Spleen (tissue), 11 donors: ENCODE data around the gene SMG6. TPM values are rescaled to one million over a fixed set of nuclear protein-coding genes. Genes with fewer than 3 reads are reported as not detected.

Source experiments
- DNase-seq: peaks from one replicate; pipeline ENCODE4 v3.0.0-alpha.2; 2020
- H3K27ac ChIP-seq, 8 donors: fragments of 200-600 bp; sonication (generic) in 7 of 8; 1 replicate in 4 of 8; 2 replicates in 4 of 8; pipeline versions ENCODE4 v1.5.0 to v1.8.0; 2016 to 2021; ENCODE audit warnings: inconsistent platforms in 4 of 8, mild to moderate bottlenecking in 4 of 8, moderate library complexity in 1 of 8
- H3K27me3 ChIP-seq, 7 donors: fragments of 200-600 bp; sonication (generic) in 6 of 7; replicated peaks in 1 of 7; 1 replicate in 4 of 7; 2 replicates in 3 of 7; pipeline versions ENCODE4 v1.5.0 to v1.8.0; 2016 to 2021; ENCODE audit warnings: inconsistent platforms in 3 of 7, mild to moderate bottlenecking in 1 of 7
- H3K36me3 ChIP-seq, 6 donors: fragments of 200-600 bp; sonication (generic) in 5 of 6; 1 replicate in 4 of 6; 2 replicates in 2 of 6; pipeline versions ENCODE4 v1.5.0 to v1.8.0; 2016 to 2021; ENCODE audit warnings: inconsistent platforms in 2 of 6
- H3K4me1 ChIP-seq, 6 donors: fragments of 200-600 bp; sonication (generic) in 5 of 6; 1 replicate in 3 of 6; 2 replicates in 3 of 6; pipeline versions ENCODE4 v1.5.0 to v1.8.0; 2016 to 2021; ENCODE audit warnings: inconsistent platforms in 3 of 6
- H3K4me3 ChIP-seq, 8 donors: fragments of 200-600 bp; sonication (generic) in 7 of 8; 1 replicate in 4 of 8; 2 replicates in 4 of 8; pipeline versions ENCODE4 v1.5.0 to v1.8.0; 2016 to 2021; ENCODE audit warnings: inconsistent platforms in 4 of 8, mild to moderate bottlenecking in 4 of 8, moderate library complexity in 2 of 8
- H3K9me3 ChIP-seq, 8 donors: fragments of 200-600 bp; sonication (generic) in 7 of 8; 1 replicate in 4 of 8; 2 replicates in 4 of 8; pipeline versions ENCODE4 v1.5.0 to v1.8.0; 2016 to 2021; ENCODE audit warnings: inconsistent platforms in 4 of 8
- CTCF ChIP-seq, 11 experiments: fragments of 200-600 bp in 7 of 11; fragments of 450-650 bp in 4 of 11; sonication (generic) in 4 of 11; IDR thresholded peaks in 8 of 11; conservative IDR thresholded peaks in 3 of 11; 1 replicate in 7 of 11; 2 replicates in 4 of 11; pipeline versions ENCODE4 v1.4.0 to v1.8.0; 2016 to 2021; ENCODE audit warnings: antibody characterized with exemption in 11 of 11, inconsistent platforms in 4 of 11, mild to moderate bottlenecking in 1 of 11
- POLR2A ChIP-seq, 3 donors: fragments of 450-650 bp; IDR thresholded peaks; one replicate each; pipeline ENCODE4 v1.5.1; 2017; ENCODE audit warnings: antibody characterized with exemption in 3 of 3, mild to moderate bottlenecking in 1 of 3
- POLR2AphosphoS5 ChIP-seq, 3 donors: sonication (generic); formaldehyde crosslinking; IDR thresholded peaks; one replicate each; pipeline ENCODE4 v1.5.1; 2017; ENCODE audit warnings: antibody characterized with exemption in 3 of 3
- WGBS, 5 donors: extraction: QIAGEN DNeasy Blood & Tissue Kit in 3 of 5; methylation state at CpG; one replicate each; pipeline versions ENCODE4 v1.1.5 to v1.1.7; 2013 to 2018; 5-methylcytosine and 5-hydroxymethylcytosine counted together
- intact Hi-C: fragments of 100-400 bp; cut with DNase I; formaldehyde crosslinking; loops from one replicate; pipeline ENCODE4 v1.15.0; 2023; ENCODE audit warnings: low total_unique reads
- polyA plus RNA-seq, 3 donors: library from polyadenylated mRNA; stranded (reverse); fragments of 200-250 nt; gene quantifications; one replicate each; pipeline ENCODE4 v1.2.1, GENCODE V29; 2013
- total RNA-seq, 7 donors: library from RNA; depleted of rRNA in 3 of 7; stranded (reverse); fragments of >200 nt in 3 of 7; fragmentation: NEBNext Ultra II Directional in 4 of 7; extraction: Animal tissue kit (Norgen Biotek cat#: 25700) in 4 of 7; gene quantifications; one replicate each; pipeline versions ENCODE4 v1.1.0 to v1.2.1, GENCODE V29; 2016 to 2021
- donor health status: healthy with polysubstance abuse.
- donor health status: DM: no; HTN: no; CAD: no; lungs with moderate emphysema.
- donor health status: DM: no; HTN: no; CAD: no.
- donor health status: Bipolar disorder and iron deficiency.
- donor health status: healthy.
- donor health status: DM: no; HTN: no; CAD: no.
- donor health status: DM: yes; HTN: yes; CAD: no.

SMG6 gene
- total and polyA plus RNA-seq, 10 donors: 9.7 to 44.2 (median 28.0) TPM

DNA sequence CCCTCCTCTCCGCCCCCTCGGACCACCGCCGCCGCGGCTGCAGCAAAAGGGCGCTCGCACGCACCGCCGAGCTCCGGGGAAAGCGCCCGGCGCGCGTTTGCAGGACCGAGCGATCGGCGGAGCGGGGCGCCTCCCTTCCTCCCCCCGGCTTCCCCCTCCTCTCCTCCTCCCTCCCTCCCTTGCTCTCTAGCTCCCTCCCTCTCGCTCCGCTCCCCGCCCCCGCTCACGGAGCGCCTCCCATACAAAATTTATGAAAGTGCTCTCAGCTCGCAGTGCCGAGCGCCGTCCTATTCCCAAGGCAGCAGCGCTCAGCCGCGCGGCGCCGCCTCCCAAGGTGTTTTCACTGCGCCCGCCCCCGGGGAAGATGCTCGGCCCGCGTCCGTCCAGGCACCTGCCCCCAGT is 278.4 kb downstream of the SMG6 start, which contains the start of gene RTN4RL1:
Gene RTN4RL1 (minus strand): TSS at position 115 of the 402 bp plus-strand sequence. CDS start 469 bp downstream, outside the sequence.
- WGBS, 5 donors: 0 to 2% (median 0%) methylated on average over 22 to 47 of the region's 47 CpGs
- Histone ChIP-seq H3K27ac (peak within 1 kb of the TSS in 1 of 8 donors; percentile 28), H3K27me3 (peaks cover 2 to 80% (median 33%) of the 10 kb centered on the region in 7 donors), H3K4me1 (peaks cover 25 to 69% (median 57%) of the 10 kb centered on the region in 6 donors), H3K4me3 (peak within 1 kb of the TSS; percentile 33 to 84 (median 65)), H3K36me3 (no peaks in the 10 kb centered on the region), H3K9me3 (no peaks in the 10 kb centered on the region)
- DNase-seq: peak; percentile 87
- intact Hi-C loops: loop anchor here (5.0 kb wide), 1 partner anchor 118 kb away; no protein-coding TSS in a partner anchor
- TF ChIP-seq POLR2AphosphoS5 (IDR thresholded peaks at IDR 0.05): peak in 1 of 3 donors; percentile 58
- TF ChIP-seq POLR2A (IDR thresholded peaks at IDR 0.05): no peak

DNA sequence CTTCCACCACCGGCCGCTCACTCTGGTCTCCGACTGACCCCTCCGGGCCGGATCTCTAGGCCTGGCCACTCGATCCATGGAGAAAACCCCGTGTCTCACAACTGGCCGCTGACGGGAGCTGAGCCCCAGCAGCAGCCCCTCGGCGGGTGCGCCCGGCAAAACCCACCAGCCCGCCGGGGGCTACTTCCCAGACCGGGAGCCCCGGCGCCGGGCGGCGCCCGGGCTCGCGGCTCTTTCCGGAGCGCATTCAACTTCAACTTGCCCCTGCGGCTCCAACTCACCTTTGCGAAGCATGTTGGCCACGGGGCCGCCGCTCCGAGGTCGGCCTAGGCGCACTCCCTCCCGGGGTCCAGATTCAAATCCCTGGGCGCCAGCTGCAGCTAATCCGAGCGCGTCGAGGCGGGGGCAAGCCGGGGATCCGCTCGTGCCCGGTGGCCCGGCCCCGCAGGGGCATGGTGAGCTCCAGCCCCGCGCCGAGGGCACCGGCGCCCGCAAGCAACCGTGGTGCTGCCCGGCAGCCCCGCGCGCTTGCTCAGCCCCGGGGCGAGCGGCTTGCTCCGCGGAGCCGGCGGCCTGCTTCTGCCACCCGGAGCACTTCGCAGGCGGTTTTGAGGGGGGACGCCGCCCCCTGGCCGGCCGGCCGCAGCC is 278.9 kb downstream of the SMG6 start:
- TF ChIP-seq POLR2A (IDR thresholded peaks at IDR 0.05) (no peak), POLR2AphosphoS5 (IDR thresholded peaks at IDR 0.05) (no peak), CTCF (IDR thresholded peaks at IDR 0.05 in 8 of 11, conservative IDR thresholded peaks at IDR 0.05 in 3 of 11) (no peak)
- Histone ChIP-seq H3K27ac (peak overlapping the region in 1 of 8 donors; percentile 28), H3K36me3 (no peaks in the 10 kb centered on the region), H3K4me3 (peak overlapping the region; percentile 33 to 84 (median 65)), H3K9me3 (no peaks in the 10 kb centered on the region), H3K4me1 (peaks cover 25 to 68% (median 57%) of the 10 kb centered on the region in 6 donors), H3K27me3 (peaks cover 2 to 77% (median 33%) of the 10 kb centered on the region in 7 donors)
- DNase-seq: no peak
- intact Hi-C loops: loop anchor here (5.0 kb wide), 1 partner anchor 117 kb away; no protein-coding TSS in a partner anchor
- WGBS, 5 donors: 1 to 2% (median 1%) methylated on average over 29 to 73 of the region's 73 CpGs

DNA sequence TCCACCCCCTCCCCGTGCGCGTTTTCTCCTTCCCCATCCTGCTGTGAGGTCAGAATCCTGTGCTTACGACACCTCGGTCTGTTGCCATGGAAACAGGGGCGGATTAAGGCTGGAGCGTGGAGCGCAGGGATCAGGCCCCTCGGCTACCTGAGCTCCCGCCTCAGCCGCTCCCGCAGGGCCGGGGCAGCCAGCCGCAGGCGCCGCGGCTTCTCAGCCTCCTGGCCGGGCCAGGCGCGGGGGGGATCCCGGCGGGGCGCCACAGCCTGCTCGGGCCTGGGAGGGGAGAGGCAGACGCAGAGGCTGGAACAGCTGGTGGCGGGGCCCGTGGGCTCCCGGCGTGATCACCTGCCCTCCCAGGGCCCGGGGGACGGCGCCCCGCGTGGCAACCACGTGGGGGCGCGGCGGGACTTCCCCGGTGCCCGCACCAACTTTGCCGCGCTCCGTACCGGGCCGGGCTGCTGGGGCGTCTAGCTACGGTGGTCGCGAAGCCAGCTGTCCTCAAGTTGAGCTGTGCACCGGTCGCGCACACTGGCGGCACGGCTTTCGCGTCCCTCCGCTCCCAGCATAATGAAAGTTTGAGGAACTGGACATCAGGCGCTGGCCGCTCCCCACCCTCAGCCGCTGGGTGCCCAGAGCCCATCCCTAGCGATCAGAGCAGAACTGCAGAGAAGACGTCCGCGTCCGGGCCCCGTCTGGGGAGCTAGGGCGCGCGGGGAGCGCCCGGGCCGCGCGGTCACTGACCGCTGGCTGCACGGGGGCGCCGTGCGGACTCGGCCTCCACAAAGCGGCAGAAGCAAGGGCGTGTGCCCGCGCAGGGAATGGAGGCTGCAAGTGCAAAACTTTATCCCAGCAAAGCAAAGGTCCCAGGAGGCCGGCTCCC is 279.7 kb downstream of the SMG6 start:
- no peaks in the 10 kb centered on the region for H3K36me3 ChIP-seq
- DNase-seq: no peak
- WGBS, 5 donors: 0 to 2% (median 2%) methylated on average over 5 to 85 of the region's 85 CpGs
- TF ChIP-seq CTCF (IDR thresholded peaks at IDR 0.05 in 8 of 11, conservative IDR thresholded peaks at IDR 0.05 in 3 of 11) (no peak), POLR2A (IDR thresholded peaks at IDR 0.05) (no peak), POLR2AphosphoS5 (IDR thresholded peaks at IDR 0.05) (no peak)
- peak overlapping the region; percentile 33 to 84 (median 65) for H3K4me3 ChIP-seq
- H3K9me3 ChIP-seq: no peaks in the 10 kb centered on the region
- H3K27ac ChIP-seq: peak overlapping the region in 1 of 8 donors; percentile 11
- peaks cover 25 to 66% (median 53%) of the 10 kb centered on the region in 6 donors for H3K4me1 ChIP-seq
- peaks cover 2 to 77% (median 33%) of the 10 kb centered on the region in 7 donors for H3K27me3 ChIP-seq
- intact Hi-C loops: no loop called here

DNA sequence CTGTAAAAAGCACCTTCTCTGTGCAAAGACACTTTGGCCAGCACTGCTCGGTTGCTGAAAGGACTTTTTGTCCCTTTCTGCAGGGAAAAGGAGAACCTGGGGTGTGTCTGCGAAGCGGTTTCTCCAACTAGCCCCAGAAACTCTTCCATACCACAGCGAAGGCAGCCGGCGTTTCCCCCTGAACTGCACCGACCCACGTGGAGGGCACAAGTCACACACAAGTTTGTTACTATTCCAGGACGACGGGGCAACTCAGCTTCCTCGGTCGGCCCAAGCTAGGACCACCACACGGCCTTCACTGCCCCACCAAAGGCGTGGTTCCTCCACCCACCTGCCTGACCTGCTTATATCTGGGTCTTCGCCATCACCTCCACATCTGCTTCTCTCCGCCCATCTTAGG is 280.3 kb downstream of the SMG6 start:
- no peaks in the 10 kb centered on the region for H3K36me3 ChIP-seq
- WGBS, 5 donors: 49 to 63% (median 58%) methylated on average over 16 of the region's 16 CpGs
- intact Hi-C loops: no loop called here
- no peak for TF ChIP-seq CTCF (IDR thresholded peaks at IDR 0.05 in 8 of 11, conservative IDR thresholded peaks at IDR 0.05 in 3 of 11)
- no peak for TF ChIP-seq POLR2A (IDR thresholded peaks at IDR 0.05)
- no peak for TF ChIP-seq POLR2AphosphoS5 (IDR thresholded peaks at IDR 0.05)
- DNase-seq: no peak
- H3K9me3 ChIP-seq: no peaks in the 10 kb centered on the region
- peak overlapping the region in 6 of 8 donors; percentile 33 to 84 (median 65) for H3K4me3 ChIP-seq
- H3K27ac ChIP-seq: no peak overlapping the region
- peaks cover 2 to 77% (median 33%) of the 10 kb centered on the region in 7 donors for H3K27me3 ChIP-seq
- H3K4me1 ChIP-seq: peaks cover 25 to 66% (median 53%) of the 10 kb centered on the region in 6 donors
